OCI-LY1 (cell line): ENCODE measurements around the gene LIMS2.

Experiments
- H2AFZ ChIP-seq: fragments of 200-600 bp; sonication (generic), shearing (Covaris generic); 2 replicates; pipeline ENCODE4 v1.6.0; 2014; ENCODE audit warnings: antibody characterized with exemption, mild to moderate bottlenecking, low read length
- H3F3A ChIP-seq: fragments of 200-600 bp; sonication (generic), shearing (Covaris generic); 2 replicates; pipeline ENCODE4 v1.6.0; 2014; ENCODE audit warnings: mild to moderate bottlenecking, antibody characterized with exemption, low read length, moderate library complexity; ENCODE audit not compliant: insufficient read depth
- H3K27ac ChIP-seq: fragments of 200-600 bp; sonication (generic); 2 replicates; pipeline ENCODE4 v1.5.1; 2014; ENCODE audit warnings: low read length, mixed run types, mild to moderate bottlenecking, low read depth; ENCODE audit not compliant: poor library complexity, severe bottlenecking
- H3K27me3 ChIP-seq: fragments of 200-600 bp; sonication (generic); 2 replicates; pipeline ENCODE4 v1.6.0; 2014; ENCODE audit warnings: antibody characterized with exemption, mild to moderate bottlenecking, low read length, moderate library complexity; ENCODE audit not compliant: insufficient read depth
- H3K36me3 ChIP-seq: fragments of 200-600 bp; sonication (generic); 2 replicates; pipeline ENCODE4 v1.6.1; 2014; ENCODE audit warnings: mild to moderate bottlenecking, antibody characterized with exemption, low read length, moderate library complexity, mixed read lengths; ENCODE audit not compliant: insufficient read depth
- H3K4me1 ChIP-seq: fragments of 200-600 bp; sonication (generic); 2 replicates; pipeline ENCODE4 v1.5.1; 2014; ENCODE audit warnings: mild to moderate bottlenecking, low read length, moderate library complexity; ENCODE audit not compliant: insufficient read depth, severe bottlenecking
- H3K4me2 ChIP-seq: fragments of 200-600 bp; sonication (generic), shearing (Covaris generic); 2 replicates; pipeline ENCODE4 v1.6.1; 2014; ENCODE audit warnings: low read length
- H3K4me3 ChIP-seq: fragments of 200-600 bp; sonication (generic); 2 replicates; pipeline ENCODE4 v1.5.1; 2014; ENCODE audit warnings: low read length, low read depth, mild to moderate bottlenecking, mixed read lengths; ENCODE audit not compliant: poor library complexity, severe bottlenecking
- H3K79me2 ChIP-seq: fragments of 200-600 bp; shearing (Covaris generic); 2 replicates; pipeline ENCODE4 v1.6.1; 2016; ENCODE audit warnings: mixed run types, low read length, mixed read lengths; ENCODE audit not compliant: insufficient read depth
- H3K9ac ChIP-seq: fragments of 200-600 bp; sonication (generic), shearing (Covaris generic); 2 replicates; pipeline ENCODE4 v1.6.1; 2014; ENCODE audit warnings: mild to moderate bottlenecking, low read length, mixed read lengths
- H3K9me2 ChIP-seq: fragments of 200-600 bp; sonication (generic), shearing (Covaris generic); 2 replicates; pipeline ENCODE4 v1.6.1; 2014; ENCODE audit warnings: low read depth, mild to moderate bottlenecking, low read length, mixed read lengths
- H3K9me3 ChIP-seq: fragments of 200-600 bp; shearing (Covaris generic); 2 replicates; pipeline ENCODE4 v1.6.1; 2014; ENCODE audit warnings: low read length, mixed read lengths
- H4K20me1 ChIP-seq: fragments of 200-600 bp; sonication (generic), shearing (Covaris generic); 2 replicates; pipeline ENCODE4 v1.6.0; 2016; ENCODE audit warnings: mild to moderate bottlenecking, low read length; ENCODE audit not compliant: insufficient read depth
- EZH2 ChIP-seq: fragments of 200-600 bp; sonication (generic), shearing (Covaris generic); IDR thresholded peaks from 2 replicates; pipeline ENCODE4 v1.8.0; 2017; ENCODE audit warnings: borderline replicate concordance, mixed run types, mild to moderate bottlenecking, antibody characterized with exemption, low read length, moderate library complexity, mixed read lengths
- TF ChIP-seq, protein P1 (sequence below): fragments of 200-600 bp; sonication (generic), shearing (Covaris generic); IDR thresholded peaks from 2 replicates; pipeline ENCODE4 v1.5.1; 2017; ENCODE audit warnings: mild to moderate bottlenecking, antibody characterized with exemption, low read length, moderate library complexity, mixed read lengths

LIMS2 gene

DNA sequence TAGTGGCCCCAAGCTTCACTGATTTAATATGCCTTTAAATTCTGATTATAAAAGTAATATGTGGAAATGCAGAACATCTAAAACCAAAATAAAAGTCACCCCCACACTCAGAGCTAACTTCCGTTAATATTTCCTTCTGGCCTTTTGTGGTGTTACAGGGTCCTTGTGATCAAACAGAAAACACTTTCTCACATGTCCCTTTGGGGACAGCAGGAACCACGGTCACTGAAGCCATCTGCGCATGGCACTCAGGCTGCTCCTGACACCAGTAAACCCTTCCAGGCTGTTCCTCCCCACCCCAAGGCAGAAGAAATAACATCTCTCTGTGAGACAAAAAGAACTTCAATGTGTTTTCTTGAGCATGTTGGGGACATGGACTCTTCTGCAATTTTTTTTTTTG lies 54.5 kb downstream of the LIMS2 start:
- no peak overlapping the region for H3K9ac ChIP-seq
- no peaks in the 10 kb centered on the region for H3K9me2 ChIP-seq
- H3K36me3 ChIP-seq: no peaks in the 10 kb centered on the region
- no peak overlapping the region for H3K27ac ChIP-seq
- H3K9me3 ChIP-seq: no peaks in the 10 kb centered on the region
- no peaks in the 10 kb centered on the region for H3K4me1 ChIP-seq
- no peak for TF ChIP-seq EZH2
- TF ChIP-seq, protein P1, sequence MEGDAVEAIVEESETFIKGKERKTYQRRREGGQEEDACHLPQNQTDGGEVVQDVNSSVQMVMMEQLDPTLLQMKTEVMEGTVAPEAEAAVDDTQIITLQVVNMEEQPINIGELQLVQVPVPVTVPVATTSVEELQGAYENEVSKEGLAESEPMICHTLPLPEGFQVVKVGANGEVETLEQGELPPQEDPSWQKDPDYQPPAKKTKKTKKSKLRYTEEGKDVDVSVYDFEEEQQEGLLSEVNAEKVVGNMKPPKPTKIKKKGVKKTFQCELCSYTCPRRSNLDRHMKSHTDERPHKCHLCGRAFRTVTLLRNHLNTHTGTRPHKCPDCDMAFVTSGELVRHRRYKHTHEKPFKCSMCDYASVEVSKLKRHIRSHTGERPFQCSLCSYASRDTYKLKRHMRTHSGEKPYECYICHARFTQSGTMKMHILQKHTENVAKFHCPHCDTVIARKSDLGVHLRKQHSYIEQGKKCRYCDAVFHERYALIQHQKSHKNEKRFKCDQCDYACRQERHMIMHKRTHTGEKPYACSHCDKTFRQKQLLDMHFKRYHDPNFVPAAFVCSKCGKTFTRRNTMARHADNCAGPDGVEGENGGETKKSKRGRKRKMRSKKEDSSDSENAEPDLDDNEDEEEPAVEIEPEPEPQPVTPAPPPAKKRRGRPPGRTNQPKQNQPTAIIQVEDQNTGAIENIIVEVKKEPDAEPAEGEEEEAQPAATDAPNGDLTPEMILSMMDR: no peak
- H3K4me2 ChIP-seq: no peak overlapping the region
- H3F3A ChIP-seq: no peaks in the 10 kb centered on the region
- H3K79me2 ChIP-seq: no peaks in the 10 kb centered on the region
- H4K20me1 ChIP-seq: no peaks in the 10 kb centered on the region
- H2AFZ ChIP-seq: no peak overlapping the region
- no peak overlapping the region for H3K4me3 ChIP-seq
- H3K27me3 ChIP-seq: peaks cover 10% of the 10 kb centered on the region; the same call in 1 of the 2 replicates

GRCh38 chr2:127619877-127620705 lies 55.2 kb downstream of the LIMS2 start:
- H3F3A ChIP-seq: no peaks in the 10 kb centered on the region
- TF ChIP-seq, protein P1: no peak
- TF ChIP-seq EZH2: no peak
- no peak overlapping the region for H3K4me3 ChIP-seq
- no peak overlapping the region for H3K27ac ChIP-seq
- no peaks in the 10 kb centered on the region for H3K36me3 ChIP-seq
- H3K9me2 ChIP-seq: no peaks in the 10 kb centered on the region
- H2AFZ ChIP-seq: no peak overlapping the region
- H3K9ac ChIP-seq: no peak overlapping the region
- no peaks in the 10 kb centered on the region for H3K79me2 ChIP-seq
- no peaks in the 10 kb centered on the region for H4K20me1 ChIP-seq
- H3K27me3 ChIP-seq: peaks cover 10% of the 10 kb centered on the region; the same call in 1 of the 2 replicates
- no peaks in the 10 kb centered on the region for H3K4me1 ChIP-seq
- no peak overlapping the region for H3K4me2 ChIP-seq
- no peaks in the 10 kb centered on the region for H3K9me3 ChIP-seq

GRCh38 chr2:127619203-127619590 lies 56.1 kb downstream of the LIMS2 start:
- Histone ChIP-seq H3K4me3 (no peak overlapping the region), H3F3A (no peaks in the 10 kb centered on the region), H3K9me2 (no peaks in the 10 kb centered on the region), H3K4me1 (no peaks in the 10 kb centered on the region), H3K27ac (no peak overlapping the region), H3K36me3 (no peaks in the 10 kb centered on the region), H3K79me2 (no peaks in the 10 kb centered on the region), H3K9ac (no peak overlapping the region), H3K27me3 (peaks cover 10% of the 10 kb centered on the region; the same call in 1 of the 2 replicates), H2AFZ (no peak overlapping the region), H3K9me3 (no peaks in the 10 kb centered on the region), H4K20me1 (no peaks in the 10 kb centered on the region), H3K4me2 (no peak overlapping the region)
- TF ChIP-seq EZH2: no peak
- TF ChIP-seq, protein P1: no peak
